ENCODE data around the gene CCDC107. TPM values are rescaled to one million over a fixed set of nuclear protein-coding genes. Genes with fewer than 3 reads are reported as not detected.

CCDC107 gene
- total and polyA plus RNA-seq, 2 of the 13 experiments (the other 11 are each of a cell fraction or from before 2014, with no cell fraction given): 7.1 to 15.2 TPM

DNA sequence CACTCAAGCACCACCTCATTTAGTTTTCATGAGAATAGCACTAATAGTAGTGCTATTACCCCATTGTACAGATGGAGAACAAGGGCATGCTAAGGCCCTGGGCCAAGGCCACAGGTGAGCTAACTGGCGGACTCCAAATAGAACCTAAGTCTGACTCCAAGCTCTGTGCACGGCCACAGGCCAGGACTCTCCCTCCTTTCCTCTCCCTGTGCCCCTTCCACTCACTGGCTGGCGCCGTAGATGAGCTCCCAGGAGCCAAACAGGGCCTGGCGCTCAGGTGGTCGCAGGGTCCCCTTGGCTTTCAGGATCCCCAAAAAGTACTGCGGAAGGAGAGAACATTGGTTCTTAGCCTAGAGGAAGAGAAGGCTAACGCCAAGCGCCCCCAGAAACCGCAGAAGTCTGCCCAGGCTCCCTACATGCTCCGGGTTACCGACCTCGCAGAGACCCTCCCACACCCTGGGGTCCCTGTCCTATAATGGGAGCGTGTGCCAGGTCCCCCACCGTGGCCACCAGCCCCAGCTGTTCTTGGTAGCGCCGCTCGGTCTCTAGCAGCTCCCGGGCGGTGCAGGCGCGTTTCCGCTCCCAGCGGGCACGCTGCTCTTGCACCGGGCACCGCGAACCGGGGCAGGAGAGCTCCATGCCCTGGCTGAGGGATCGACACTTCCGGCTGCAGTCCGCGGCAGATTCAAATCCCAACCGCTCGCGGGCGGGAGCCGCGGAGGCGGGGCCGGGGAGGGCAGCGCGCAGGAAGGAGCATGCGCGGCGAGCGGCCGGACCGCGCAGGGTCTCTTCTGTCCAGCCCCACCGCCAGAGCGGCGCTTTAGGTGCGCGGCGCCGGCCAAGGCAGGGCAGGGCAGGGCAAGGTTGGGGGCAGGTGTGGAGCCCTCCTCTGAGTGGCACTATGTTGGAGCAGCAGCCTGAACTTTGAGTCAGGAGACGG lies 6.7 kb downstream of the CCDC107 start, which contains the start of gene ARHGEF39 (continued):
- TF ChIP-seq, protein P1, sequence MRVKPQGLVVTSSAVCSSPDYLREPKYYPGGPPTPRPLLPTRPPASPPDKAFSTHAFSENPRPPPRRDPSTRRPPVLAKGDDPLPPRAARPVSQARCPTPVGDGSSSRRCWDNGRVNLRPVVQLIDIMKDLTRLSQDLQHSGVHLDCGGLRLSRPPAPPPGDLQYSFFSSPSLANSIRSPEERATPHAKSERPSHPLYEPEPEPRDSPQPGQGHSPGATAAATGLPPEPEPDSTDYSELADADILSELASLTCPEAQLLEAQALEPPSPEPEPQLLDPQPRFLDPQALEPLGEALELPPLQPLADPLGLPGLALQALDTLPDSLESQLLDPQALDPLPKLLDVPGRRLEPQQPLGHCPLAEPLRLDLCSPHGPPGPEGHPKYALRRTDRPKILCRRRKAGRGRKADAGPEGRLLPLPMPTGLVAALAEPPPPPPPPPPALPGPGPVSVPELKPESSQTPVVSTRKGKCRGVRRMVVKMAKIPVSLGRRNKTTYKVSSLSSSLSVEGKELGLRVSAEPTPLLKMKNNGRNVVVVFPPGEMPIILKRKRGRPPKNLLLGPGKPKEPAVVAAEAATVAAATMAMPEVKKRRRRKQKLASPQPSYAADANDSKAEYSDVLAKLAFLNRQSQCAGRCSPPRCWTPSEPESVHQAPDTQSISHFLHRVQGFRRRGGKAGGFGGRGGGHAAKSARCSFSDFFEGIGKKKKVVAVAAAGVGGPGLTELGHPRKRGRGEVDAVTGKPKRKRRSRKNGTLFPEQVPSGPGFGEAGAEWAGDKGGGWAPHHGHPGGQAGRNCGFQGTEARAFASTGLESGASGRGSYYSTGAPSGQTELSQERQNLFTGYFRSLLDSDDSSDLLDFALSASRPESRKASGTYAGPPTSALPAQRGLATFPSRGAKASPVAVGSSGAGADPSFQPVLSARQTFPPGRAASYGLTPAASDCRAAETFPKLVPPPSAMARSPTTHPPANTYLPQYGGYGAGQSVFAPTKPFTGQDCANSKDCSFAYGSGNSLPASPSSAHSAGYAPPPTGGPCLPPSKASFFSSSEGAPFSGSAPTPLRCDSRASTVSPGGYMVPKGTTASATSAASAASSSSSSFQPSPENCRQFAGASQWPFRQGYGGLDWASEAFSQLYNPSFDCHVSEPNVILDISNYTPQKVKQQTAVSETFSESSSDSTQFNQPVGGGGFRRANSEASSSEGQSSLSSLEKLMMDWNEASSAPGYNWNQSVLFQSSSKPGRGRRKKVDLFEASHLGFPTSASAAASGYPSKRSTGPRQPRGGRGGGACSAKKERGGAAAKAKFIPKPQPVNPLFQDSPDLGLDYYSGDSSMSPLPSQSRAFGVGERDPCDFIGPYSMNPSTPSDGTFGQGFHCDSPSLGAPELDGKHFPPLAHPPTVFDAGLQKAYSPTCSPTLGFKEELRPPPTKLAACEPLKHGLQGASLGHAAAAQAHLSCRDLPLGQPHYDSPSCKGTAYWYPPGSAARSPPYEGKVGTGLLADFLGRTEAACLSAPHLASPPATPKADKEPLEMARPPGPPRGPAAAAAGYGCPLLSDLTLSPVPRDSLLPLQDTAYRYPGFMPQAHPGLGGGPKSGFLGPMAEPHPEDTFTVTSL (CRISPR knock-in tag; IDR thresholded peaks at IDR 0.05; ENCODE audit: borderline replicate concordance): no peak
- TF ChIP-seq ZNF232 (CRISPR knock-in tag; IDR thresholded peaks at IDR 0.05; ENCODE audit: borderline replicate concordance) (no peak), ZNF407 (CRISPR knock-in tag; IDR thresholded peaks at IDR 0.05; ENCODE audit: not compliant biosample characterization) (peak; percentile 85), MIER3 (CRISPR knock-in tag; IDR thresholded peaks at IDR 0.05; ENCODE audit: borderline replicate concordance) (peak; percentile 40; the same call in 1 of the 2 replicates), ZNF235 (CRISPR knock-in tag; IDR thresholded peaks at IDR 0.05; ENCODE audit: borderline replicate concordance) (peak; percentile 59; the same call in 1 of the 2 replicates), ZNF451 (CRISPR knock-in tag; IDR thresholded peaks at IDR 0.05) (peak; percentile 55; the same call in 1 of the 2 replicates), ZSCAN25 (CRISPR knock-in tag; IDR thresholded peaks at IDR 0.05) (no peak), MED1 (CRISPR knock-in tag; IDR thresholded peaks at IDR 0.05) (peak; percentile 78), FOXK1 (CRISPR knock-in tag; IDR thresholded peaks at IDR 0.05; ENCODE audit: borderline replicate concordance, low read depth) (no peak), KLF12 (CRISPR knock-in tag; IDR thresholded peaks at IDR 0.05; ENCODE audit: borderline replicate concordance) (no peak; the same call in 1 of the 2 replicates), SIX1 (CRISPR knock-in tag; IDR thresholded peaks at IDR 0.05; ENCODE audit: borderline replicate concordance) (no peak)
- TF ChIP-seq, protein P2, sequence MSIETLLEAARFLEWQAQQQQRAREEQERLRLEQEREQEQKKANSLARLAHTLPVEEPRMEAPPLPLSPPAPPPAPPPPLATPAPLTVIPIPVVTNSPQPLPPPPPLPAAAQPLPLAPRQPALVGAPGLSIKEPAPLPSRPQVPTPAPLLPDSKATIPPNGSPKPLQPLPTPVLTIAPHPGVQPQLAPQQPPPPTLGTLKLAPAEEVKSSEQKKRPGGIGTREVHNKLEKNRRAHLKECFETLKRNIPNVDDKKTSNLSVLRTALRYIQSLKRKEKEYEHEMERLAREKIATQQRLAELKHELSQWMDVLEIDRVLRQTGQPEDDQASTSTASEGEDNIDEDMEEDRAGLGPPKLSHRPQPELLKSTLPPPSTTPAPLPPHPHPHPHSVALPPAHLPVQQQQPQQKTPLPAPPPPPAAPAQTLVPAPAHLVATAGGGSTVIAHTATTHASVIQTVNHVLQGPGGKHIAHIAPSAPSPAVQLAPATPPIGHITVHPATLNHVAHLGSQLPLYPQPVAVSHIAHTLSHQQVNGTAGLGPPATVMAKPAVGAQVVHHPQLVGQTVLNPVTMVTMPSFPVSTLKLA (IDR thresholded peaks at IDR 0.05): 0 out of 2 replicates have a peak, but pooled peaks have one; percentile 4
